Measurements from ENCODE around the gene CREG2. TPM values are rescaled to one million over a fixed set of nuclear protein-coding genes. Genes with fewer than 3 reads are reported as not detected.

The CREG2 gene
- total RNA-seq, 1 experiment from 2014 or later = not detected

DNA sequence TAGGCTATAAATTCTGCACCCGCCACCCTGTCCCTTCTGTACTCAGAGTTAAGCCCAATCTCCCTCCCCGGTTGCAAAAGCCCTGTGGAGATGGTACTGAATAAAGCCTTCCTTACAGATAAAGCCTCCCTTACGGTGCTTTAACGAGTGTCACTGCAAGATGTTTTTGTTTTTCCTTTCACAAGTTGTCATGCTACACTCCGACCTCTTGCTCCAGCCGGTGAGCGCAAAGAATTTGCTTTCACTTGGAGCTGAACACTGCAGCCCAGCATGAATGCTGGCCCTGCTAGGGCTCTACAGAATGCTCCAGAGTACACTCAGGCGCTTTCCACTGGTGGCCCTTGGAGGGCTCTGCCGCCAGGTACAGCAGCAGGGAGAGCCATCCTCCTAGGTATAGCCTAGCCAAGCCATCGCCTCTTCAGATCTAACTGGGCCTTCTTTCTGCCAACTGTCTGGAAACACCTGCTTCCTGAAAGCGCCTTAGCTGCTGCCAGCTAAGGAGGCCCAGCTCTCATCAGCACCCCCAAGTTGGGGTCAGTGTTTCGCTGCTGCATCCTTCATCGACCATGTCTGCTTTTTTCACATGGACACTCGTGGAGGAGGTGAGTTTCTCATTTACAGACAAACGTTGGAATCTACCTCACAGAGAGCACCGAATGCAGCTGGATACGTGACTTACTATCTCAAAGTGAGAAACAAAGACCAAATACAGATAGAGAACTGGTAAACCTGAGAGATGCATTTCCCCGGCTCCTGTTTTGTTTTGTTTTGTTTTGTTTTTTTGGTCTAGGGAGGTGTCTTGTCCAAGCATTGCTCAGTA, 13.4 kb upstream of the CREG2 start:
- Histone ChIP-seq H3K9me3 (replicated peaks) (no peaks in the 10 kb centered on the region), H3K27me3 (replicated peaks) (no peaks in the 10 kb centered on the region), H3K27ac (no peak overlapping the region), H3K4me1 (replicated peaks) (peaks cover 18% of the 10 kb centered on the region), H3K4me3 (no peak overlapping the region), H3K36me3 (no peaks in the 10 kb centered on the region)
- DNase-seq (ENCODE audit: low read depth in 1 of 2, low spot score in 2 of 2) = no peak

GRCh38 chr2:101400048-101400447, 12.7 kb upstream of the CREG2 start:
- DNase-seq (ENCODE audit: low read depth in 1 of 2, low spot score in 2 of 2) = no peak
- Histone ChIP-seq H3K4me1 (replicated peaks) (peaks cover 24% of the 10 kb centered on the region), H3K27ac (no peak overlapping the region)

DNA sequence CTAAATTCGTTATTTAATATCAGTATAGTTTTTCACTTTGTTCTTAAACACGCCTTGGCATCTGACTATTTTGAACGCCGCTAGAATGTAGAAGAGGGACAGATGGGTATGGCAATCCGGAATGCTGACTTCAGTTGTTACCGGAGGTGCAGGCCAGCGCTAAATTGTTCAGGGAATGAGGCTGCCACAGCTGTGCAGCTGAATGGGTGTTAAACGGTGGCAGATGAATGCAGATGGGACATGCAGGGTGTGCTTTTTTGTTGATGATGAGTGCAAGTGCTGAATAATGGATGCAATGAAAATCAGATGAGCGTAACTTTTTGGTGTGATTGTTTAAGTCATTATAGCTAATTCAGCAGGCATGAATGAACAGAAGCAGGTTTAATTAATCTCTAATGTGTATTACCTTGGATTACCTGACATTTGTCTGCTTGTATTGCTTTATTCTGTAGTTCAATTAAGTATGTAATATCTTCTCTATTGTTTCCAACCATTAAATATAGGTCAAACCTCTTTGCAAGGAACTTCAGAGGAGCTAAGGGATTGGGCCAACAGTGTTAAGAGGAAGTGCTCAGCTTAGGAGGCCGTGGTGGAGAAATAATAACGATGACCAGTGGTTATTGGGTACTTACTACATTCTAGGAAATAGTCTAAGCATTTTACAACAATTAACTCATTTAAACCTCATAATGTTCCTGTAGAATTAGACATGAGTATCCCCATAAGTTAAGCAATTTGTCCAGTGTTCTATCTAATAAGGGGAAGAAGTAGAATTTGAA, 11.9 kb upstream of the CREG2 start:
- H3K27me3 ChIP-seq (replicated peaks) = no peaks in the 10 kb centered on the region
- DNase-seq (ENCODE audit: low read depth in 1 of 2, low spot score in 2 of 2) = no peak
- no peak overlapping the region for H3K4me3 ChIP-seq
- H3K9me3 ChIP-seq (replicated peaks) = no peaks in the 10 kb centered on the region
- no peak overlapping the region for H3K27ac ChIP-seq
- H3K4me1 ChIP-seq (replicated peaks) = peaks cover 26% of the 10 kb centered on the region
- H3K36me3 ChIP-seq = no peaks in the 10 kb centered on the region

More at GRCh38 chr2:101400048-101400447, 12.7 kb upstream of the CREG2 start:
- Histone ChIP-seq H3K27me3 (replicated peaks) (no peaks in the 10 kb centered on the region), H3K4me3 (no peak overlapping the region), H3K9me3 (replicated peaks) (no peaks in the 10 kb centered on the region), H3K36me3 (no peaks in the 10 kb centered on the region)

DNA sequence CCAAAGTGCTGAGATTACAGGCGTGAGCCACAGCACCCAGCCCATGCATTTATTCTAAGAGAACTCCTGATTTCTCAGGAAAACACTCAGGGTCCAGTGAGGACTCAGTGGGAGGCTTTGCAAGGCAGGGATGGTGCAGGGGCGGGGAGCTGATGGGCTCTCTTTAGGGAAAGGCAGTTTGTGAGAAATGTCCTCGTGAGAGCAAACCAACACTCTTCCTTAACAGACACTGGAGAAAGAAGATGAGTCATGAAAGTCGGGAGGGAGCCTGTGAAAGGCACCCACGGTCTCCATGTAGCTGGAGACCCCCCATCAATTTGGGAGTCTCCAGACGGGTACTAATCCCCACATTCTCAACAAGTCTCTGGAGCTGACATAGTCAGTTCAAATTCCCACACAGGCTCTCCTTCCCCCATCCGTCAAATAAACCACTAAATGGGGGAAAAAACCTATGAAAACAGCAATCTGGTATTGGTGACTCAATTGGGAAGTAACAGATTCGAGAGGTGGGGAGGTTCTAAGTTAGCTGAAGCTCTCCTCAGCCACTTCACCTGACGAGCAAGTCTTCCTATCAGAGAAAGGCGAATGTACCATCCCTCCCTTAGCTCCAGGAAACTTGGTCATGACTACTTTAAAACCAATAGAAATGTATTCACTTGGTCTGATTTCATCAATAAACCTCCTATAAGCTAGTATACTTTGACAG, 11.0 kb upstream of the CREG2 start:
- H3K27ac ChIP-seq = no peak overlapping the region
- peak in 1 of 2 experiments; percentile 29 for DNase-seq (ENCODE audit: low read depth in 1 of 2, low spot score in 2 of 2)
- no peaks in the 10 kb centered on the region for H3K36me3 ChIP-seq

GRCh38 chr2:101396316-101396717, 9.0 kb upstream of the CREG2 start:
- Histone ChIP-seq H3K9me3 (replicated peaks) (no peaks in the 10 kb centered on the region), H3K4me1 (replicated peaks) (peaks cover 26% of the 10 kb centered on the region), H3K36me3 (no peaks in the 10 kb centered on the region), H3K27ac (peak overlapping the region; percentile 87), H3K27me3 (replicated peaks) (no peaks in the 10 kb centered on the region), H3K4me3 (no peak overlapping the region; the same call in 1 of the 2 replicates)
- DNase-seq (ENCODE audit: low read depth in 1 of 2, low spot score in 2 of 2) = peak; percentile 80 to 89

More for the DNA sequence above, 11.0 kb upstream of the CREG2 start:
- no peaks in the 10 kb centered on the region for H3K9me3 ChIP-seq (replicated peaks)
- H3K4me3 ChIP-seq = no peak overlapping the region
- no peaks in the 10 kb centered on the region for H3K27me3 ChIP-seq (replicated peaks)
- peaks cover 26% of the 10 kb centered on the region for H3K4me1 ChIP-seq (replicated peaks)

DNA sequence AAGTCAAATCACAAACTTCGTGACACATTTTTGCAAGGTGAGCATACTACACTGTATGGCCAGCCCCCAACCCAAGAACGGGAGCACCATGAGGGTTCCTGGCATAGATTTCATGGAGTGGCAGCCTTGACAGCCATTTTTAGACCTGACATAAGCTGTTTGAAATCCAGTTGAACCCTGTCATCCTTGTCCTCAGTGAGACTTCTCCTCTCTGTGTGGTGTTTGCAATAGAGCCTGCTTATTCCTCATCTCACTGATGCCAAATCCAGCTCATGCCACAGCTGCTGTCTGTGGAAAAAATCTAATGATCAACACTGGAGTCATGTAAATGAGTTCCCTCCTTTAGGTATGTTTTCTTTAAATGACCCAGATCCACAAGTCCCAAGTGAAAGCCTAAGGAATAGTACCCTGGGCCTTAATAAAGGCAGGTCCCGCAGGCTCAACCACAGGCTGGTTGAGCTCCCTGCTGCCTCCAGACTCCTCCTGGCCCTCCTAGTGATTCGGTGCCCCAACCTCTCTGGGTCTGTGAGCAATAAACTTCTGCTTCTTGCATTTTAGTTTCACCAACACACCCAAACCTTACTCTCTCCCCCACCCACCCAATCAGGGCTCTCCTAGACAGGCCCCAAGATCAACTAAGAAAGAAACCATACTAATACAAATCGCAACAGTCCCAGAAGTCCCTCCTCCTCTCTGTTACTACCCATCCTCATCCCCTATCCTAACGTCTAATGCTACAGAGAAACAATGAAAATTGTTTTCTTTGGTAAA, 8.4 kb upstream of the CREG2 start:
- Histone ChIP-seq H3K36me3 (no peaks in the 10 kb centered on the region), H3K27me3 (replicated peaks) (no peaks in the 10 kb centered on the region), H3K4me1 (replicated peaks) (peaks cover 26% of the 10 kb centered on the region), H3K27ac (peak overlapping the region; percentile 87), H3K9me3 (replicated peaks) (no peaks in the 10 kb centered on the region), H3K4me3 (no peak overlapping the region; the same call in 1 of the 2 replicates)
- DNase-seq (ENCODE audit: low read depth in 1 of 2, low spot score in 2 of 2) = no peak

DNA sequence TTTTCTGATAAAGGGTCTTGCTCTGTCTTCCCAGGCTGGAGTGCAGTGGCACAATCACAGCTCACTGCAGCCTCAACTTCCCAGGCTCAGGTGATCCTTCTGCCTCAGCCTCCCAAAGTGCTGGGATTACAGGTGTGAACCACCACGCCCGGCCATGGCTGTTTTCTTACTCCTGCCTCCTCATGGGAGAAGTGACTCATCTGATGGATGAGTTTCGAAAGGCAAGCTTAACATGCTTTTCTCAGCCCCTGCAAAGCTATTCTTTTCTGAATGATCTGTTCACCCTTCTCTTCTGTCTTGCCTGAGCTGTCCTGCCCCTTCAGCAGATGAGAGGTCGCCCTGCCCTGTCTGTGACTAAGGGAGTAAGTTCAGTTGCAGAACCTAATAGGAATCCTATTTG, 929 bp upstream of the CREG2 start:
- Histone ChIP-seq H3K4me1 (replicated peaks) (peaks cover 23% of the 10 kb centered on the region), H3K36me3 (no peaks in the 10 kb centered on the region)
- DNase-seq (ENCODE audit: low read depth in 1 of 2, low spot score in 2 of 2) = no peak

GRCh38 chr2:101386599-101387150, 628 bp downstream of the CREG2 start:
- peaks cover 33% of the 10 kb centered on the region for H3K27me3 ChIP-seq (replicated peaks)
- H3K36me3 ChIP-seq = no peaks in the 10 kb centered on the region
- DNase-seq (ENCODE audit: low read depth in 1 of 2, low spot score in 2 of 2) = no peak
- H3K4me3 ChIP-seq = peak overlapping the region; percentile 36
- no peaks in the 10 kb centered on the region for H3K9me3 ChIP-seq (replicated peaks)
- no peak overlapping the region for H3K27ac ChIP-seq
- peaks cover 23% of the 10 kb centered on the region for H3K4me1 ChIP-seq (replicated peaks)

More for the DNA sequence above, 929 bp upstream of the CREG2 start:
- H3K9me3 ChIP-seq (replicated peaks) = no peaks in the 10 kb centered on the region
- no peak overlapping the region for H3K4me3 ChIP-seq
- peaks cover 33% of the 10 kb centered on the region for H3K27me3 ChIP-seq (replicated peaks)
- no peak overlapping the region for H3K27ac ChIP-seq

DNA sequence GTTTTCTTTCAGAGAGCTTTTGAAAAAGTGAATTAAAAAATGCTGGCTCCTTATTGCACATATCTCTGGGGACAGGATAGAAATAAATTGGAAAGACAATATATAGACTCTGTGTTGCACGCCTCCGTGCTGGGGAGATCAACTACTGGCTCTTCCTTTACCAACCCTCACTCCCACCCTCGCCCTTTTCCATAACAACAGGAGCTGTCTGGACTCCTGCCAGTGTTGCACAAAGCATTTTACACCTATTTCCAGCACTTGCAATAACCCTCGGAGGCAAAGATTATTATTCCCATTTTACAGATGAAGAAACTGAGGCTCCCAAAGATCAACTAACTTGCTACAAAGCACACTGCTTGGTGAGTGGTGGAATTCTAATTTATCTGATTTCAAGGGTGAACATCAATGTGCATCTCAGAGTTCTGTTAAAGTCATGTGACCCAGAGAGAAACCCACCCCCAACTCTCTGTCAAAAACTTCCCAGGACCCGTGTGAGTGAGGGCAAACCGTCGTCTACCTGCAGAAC, 4.2 kb downstream of the CREG2 start:
- DNase-seq (ENCODE audit: low read depth in 1 of 2, low spot score in 2 of 2) = no peak
- H3K4me3 ChIP-seq = no peak overlapping the region
- peaks cover 29% of the 10 kb centered on the region for H3K27me3 ChIP-seq (replicated peaks)
- no peak overlapping the region for H3K27ac ChIP-seq
- no peaks in the 10 kb centered on the region for H3K9me3 ChIP-seq (replicated peaks)
- peaks cover 26% of the 10 kb centered on the region for H3K4me1 ChIP-seq (replicated peaks)
- no peaks in the 10 kb centered on the region for H3K36me3 ChIP-seq

DNA sequence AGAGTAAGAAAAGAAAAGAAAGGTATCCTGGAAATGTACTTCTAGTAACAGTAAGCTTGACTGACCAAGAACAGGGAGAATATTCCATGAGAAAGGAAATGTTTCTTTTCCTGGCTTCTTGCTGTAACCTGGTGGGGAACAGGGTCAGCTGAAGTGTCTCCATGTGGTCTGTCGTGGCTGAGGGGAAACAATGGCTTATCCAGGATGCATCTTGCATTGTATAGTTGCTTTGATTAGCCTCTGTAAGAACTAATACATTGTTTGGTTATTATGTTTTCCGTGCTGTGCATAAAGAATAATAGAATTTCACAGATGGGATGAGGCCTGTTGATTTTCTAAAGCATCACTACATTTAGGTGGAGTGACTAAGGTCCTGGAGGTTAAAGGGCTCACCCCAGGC, 4.9 kb downstream of the CREG2 start:
- Histone ChIP-seq H3K36me3 (no peaks in the 10 kb centered on the region), H3K27me3 (replicated peaks) (peaks cover 23% of the 10 kb centered on the region), H3K4me3 (no peak overlapping the region), H3K9me3 (replicated peaks) (no peaks in the 10 kb centered on the region), H3K4me1 (replicated peaks) (peaks cover 20% of the 10 kb centered on the region), H3K27ac (no peak overlapping the region)
- no peak for DNase-seq (ENCODE audit: low read depth in 1 of 2, low spot score in 2 of 2)

GRCh38 chr2:101380376-101380775, 6.9 kb downstream of the CREG2 start:
- Histone ChIP-seq H3K4me3 (no peak overlapping the region), H3K27ac (no peak overlapping the region), H3K36me3 (no peaks in the 10 kb centered on the region), H3K4me1 (replicated peaks) (peaks cover 9% of the 10 kb centered on the region), H3K27me3 (replicated peaks) (peaks cover 2% of the 10 kb centered on the region), H3K9me3 (replicated peaks) (no peaks in the 10 kb centered on the region)
- DNase-seq (ENCODE audit: low read depth in 1 of 2, low spot score in 2 of 2) = peak; percentile 42 to 67

GRCh38 chr2:101379091-101379490, 8.2 kb downstream of the CREG2 start:
- Histone ChIP-seq H3K9me3 (replicated peaks) (no peaks in the 10 kb centered on the region), H3K36me3 (no peaks in the 10 kb centered on the region)
- no peak for DNase-seq (ENCODE audit: low read depth in 1 of 2, low spot score in 2 of 2)

GRCh38 chr2:101375653-101376052, 11.7 kb downstream of the CREG2 start:
- Histone ChIP-seq H3K4me3 (no peak overlapping the region), H3K4me1 (replicated peaks) (peaks cover 12% of the 10 kb centered on the region), H3K27me3 (replicated peaks) (no peaks in the 10 kb centered on the region), H3K9me3 (replicated peaks) (no peaks in the 10 kb centered on the region), H3K36me3 (no peaks in the 10 kb centered on the region), H3K27ac (no peak overlapping the region)
- no peak for DNase-seq (ENCODE audit: low read depth in 1 of 2, low spot score in 2 of 2)

More at GRCh38 chr2:101379091-101379490, 8.2 kb downstream of the CREG2 start:
- peaks cover 9% of the 10 kb centered on the region for H3K4me1 ChIP-seq (replicated peaks)
- no peak overlapping the region for H3K4me3 ChIP-seq
- H3K27ac ChIP-seq = no peak overlapping the region
- no peaks in the 10 kb centered on the region for H3K27me3 ChIP-seq (replicated peaks)

Data from SJSA1 (cell line).